Hippocampal formation (tissue), 2 donors: ENCODE data around the gene SEMA5A.
A peak's percentile ranks its signal among the peaks of the same experiment; 100 is the strongest.

Source experiments
- DNase-seq, 2 donors: peaks; one replicate each; lab custom pipeline; 2025; lab: John Stamatoyannopoulos, UW

The SEMA5A gene

GRCh38 chr5:9169557-9169902 is 376.3 kb downstream of the SEMA5A start:
- no peak for DNase-seq

- no peak for DNase-seq
These were observed 376.9 kb downstream of the SEMA5A start for GRCh38 chr5:9168791-9169556.

GRCh38 chr5:9166202-9167112 is 379.4 kb downstream of the SEMA5A start:
- DNase-seq: no peak

GRCh38 chr5:9165546-9165945 is 380.3 kb downstream of the SEMA5A start:
- DNase-seq: no peak

GRCh38 chr5:9160747-9161146 is 385.1 kb downstream of the SEMA5A start:
- DNase-seq: no peak

- DNase-seq: no peak
These were observed 388.1 kb downstream of the SEMA5A start for GRCh38 chr5:9157811-9158210.

- DNase-seq: no peak
These were observed 388.9 kb downstream of the SEMA5A start for GRCh38 chr5:9157020-9157419.

- peak in 1 of 2 donors; percentile 43 for DNase-seq
These were observed 389.6 kb downstream of the SEMA5A start for GRCh38 chr5:9156282-9156681.

GRCh38 chr5:9151684-9152427 is 394.0 kb downstream of the SEMA5A start:
- DNase-seq: no peak

- DNase-seq: no peak
These were observed 395.9 kb downstream of the SEMA5A start for GRCh38 chr5:9149988-9150387.

GRCh38 chr5:9148242-9148641 is 397.6 kb downstream of the SEMA5A start:
- no peak for DNase-seq

GRCh38 chr5:9140711-9141110 is 405.2 kb downstream of the SEMA5A start:
- DNase-seq: no peak

- DNase-seq: no peak
These were observed 405.7 kb downstream of the SEMA5A start for GRCh38 chr5:9140202-9140601.

GRCh38 chr5:9139344-9139743 is 406.5 kb downstream of the SEMA5A start:
- no peak for DNase-seq

GRCh38 chr5:9128136-9128535 is 417.7 kb downstream of the SEMA5A start:
- no peak for DNase-seq

GRCh38 chr5:9126490-9126889 is 419.4 kb downstream of the SEMA5A start:
- no peak for DNase-seq

GRCh38 chr5:9125852-9126251 is 420.0 kb downstream of the SEMA5A start:
- no peak for DNase-seq

- no peak for DNase-seq
These were observed 421.0 kb downstream of the SEMA5A start for GRCh38 chr5:9124838-9125237.

GRCh38 chr5:9124071-9124470 is 421.8 kb downstream of the SEMA5A start:
- DNase-seq: no peak

GRCh38 chr5:9122528-9122927 is 423.3 kb downstream of the SEMA5A start:
- no peak for DNase-seq

GRCh38 chr5:9121597-9121996 is 424.3 kb downstream of the SEMA5A start:
- DNase-seq: no peak

GRCh38 chr5:9118852-9119251 is 427.0 kb downstream of the SEMA5A start:
- DNase-seq: no peak
